ENCODE data around the gene PTGIS.

PTGIS gene

GRCh38 chr20:49543071-49543857, 24.7 kb downstream of the PTGIS start:
- H3K36me3 Mint-ChIP-seq (ENCODE audit: low read depth), result no peaks in the 10 kb centered on the region
- intact Hi-C loops (cut with micrococcal nuclease), result no loop called here
- no peak overlapping the region for H3K27ac Mint-ChIP-seq
- H3K4me3 Mint-ChIP-seq, result no peak overlapping the region
- H3K4me1 Mint-ChIP-seq (ENCODE audit: low read depth), result no peaks in the 10 kb centered on the region
- H3K9me3 Mint-ChIP-seq, result peaks cover 8% of the 10 kb centered on the region
- H3K27me3 Mint-ChIP-seq, result peaks cover 9% of the 10 kb centered on the region

GRCh38 chr20:49542514-49542991, 25.4 kb downstream of the PTGIS start:
- Mint-ChIP-seq H3K27ac (no peak overlapping the region), H3K27me3 (peaks cover 9% of the 10 kb centered on the region), H3K4me1 (ENCODE audit: low read depth) (no peaks in the 10 kb centered on the region), H3K4me3 (no peak overlapping the region), H3K9me3 (peaks cover 8% of the 10 kb centered on the region), H3K36me3 (ENCODE audit: low read depth) (no peaks in the 10 kb centered on the region)
- intact Hi-C loops (cut with micrococcal nuclease), result loop anchor here (1.0 kb wide), 1 partner anchor 67 kb away; no protein-coding TSS in a partner anchor

DNA sequence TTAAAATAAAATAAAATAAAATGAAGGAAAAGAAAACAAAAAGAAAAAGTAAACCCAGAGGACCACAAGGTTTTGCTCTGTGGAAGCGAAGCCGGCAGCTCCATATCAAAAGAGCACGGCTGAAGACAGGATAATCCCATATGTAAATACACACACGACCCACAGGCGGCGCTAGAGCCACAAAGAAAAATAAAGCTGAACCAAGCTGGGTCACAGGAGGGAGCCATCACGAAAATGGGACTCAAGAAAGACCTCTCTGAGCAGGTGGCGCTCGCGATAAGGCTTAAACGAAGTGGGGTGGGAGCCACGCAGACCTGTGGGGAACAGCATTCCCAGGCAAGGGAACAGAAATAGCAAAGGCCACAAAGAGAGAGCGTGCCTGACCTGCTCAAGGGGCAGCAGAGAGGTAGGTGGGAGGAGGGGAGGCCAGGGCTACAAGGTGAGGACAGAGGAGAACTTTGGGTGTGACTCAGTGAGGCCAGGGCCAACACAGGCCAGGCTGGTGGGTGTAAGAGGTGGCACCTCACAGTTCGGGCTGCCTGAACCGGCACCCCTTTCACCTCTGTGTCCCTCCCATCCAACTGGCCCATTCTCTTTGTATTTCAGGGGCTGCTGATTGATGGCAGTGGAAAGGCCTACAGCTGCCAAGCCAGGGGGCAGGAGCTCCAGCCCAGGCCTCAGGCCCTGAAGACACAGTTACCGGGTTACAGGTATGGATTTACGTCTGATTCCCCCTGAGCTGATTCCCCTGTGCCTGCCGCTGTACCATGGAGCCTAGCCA, 26.0 kb downstream of the PTGIS start:
- Mint-ChIP-seq H3K9me3 (peaks cover 8% of the 10 kb centered on the region), H3K27me3 (peaks cover 12% of the 10 kb centered on the region), H3K36me3 (ENCODE audit: low read depth) (no peaks in the 10 kb centered on the region), H3K27ac (no peak overlapping the region), H3K4me1 (ENCODE audit: low read depth) (no peaks in the 10 kb centered on the region), H3K4me3 (no peak overlapping the region)
- intact Hi-C loops (cut with micrococcal nuclease), result loop anchor here (1.0 to 2.0 kb wide), 2 partner anchors 67 to 305 kb away; no protein-coding TSS in a partner anchor

- Mint-ChIP-seq H3K27me3 (peaks cover 19% of the 10 kb centered on the region), H3K27ac (no peak overlapping the region), H3K4me3 (no peak overlapping the region), H3K9me3 (peaks cover 8% of the 10 kb centered on the region), H3K36me3 (ENCODE audit: low read depth) (no peaks in the 10 kb centered on the region), H3K4me1 (ENCODE audit: low read depth) (no peaks in the 10 kb centered on the region)
- intact Hi-C loops (cut with micrococcal nuclease), result loop anchor here (2.0 kb wide), 1 partner anchor 306 kb away; no protein-coding TSS in a partner anchor
Observed at GRCh38 chr20:49540687-49541435, 27.1 kb downstream of the PTGIS start.

GRCh38 chr20:49540232-49540620, 27.7 kb downstream of the PTGIS start:
- intact Hi-C loops (cut with micrococcal nuclease), result loop anchor here (2.0 kb wide), 1 partner anchor 307 kb away; no protein-coding TSS in a partner anchor
- Mint-ChIP-seq H3K4me1 (ENCODE audit: low read depth) (peaks cover 2% of the 10 kb centered on the region), H3K4me3 (no peak overlapping the region)

GRCh38 chr20:49539481-49540231, 28.3 kb downstream of the PTGIS start:
- H3K9me3 Mint-ChIP-seq, result no peaks in the 10 kb centered on the region
- H3K36me3 Mint-ChIP-seq (ENCODE audit: low read depth), result no peaks in the 10 kb centered on the region
- H3K4me3 Mint-ChIP-seq, result no peak overlapping the region
- H3K4me1 Mint-ChIP-seq (ENCODE audit: low read depth), result peaks cover 8% of the 10 kb centered on the region
- peaks cover 19% of the 10 kb centered on the region for H3K27me3 Mint-ChIP-seq
- intact Hi-C loops (cut with micrococcal nuclease), result loop anchor here (2.0 kb wide), 1 partner anchor 307 kb away; no protein-coding TSS in a partner anchor
- H3K27ac Mint-ChIP-seq, result no peak overlapping the region

More at GRCh38 chr20:49540232-49540620, 27.7 kb downstream of the PTGIS start:
- H3K36me3 Mint-ChIP-seq (ENCODE audit: low read depth), result no peaks in the 10 kb centered on the region
- H3K27ac Mint-ChIP-seq, result no peak overlapping the region
- peaks cover 3% of the 10 kb centered on the region for H3K9me3 Mint-ChIP-seq
- peaks cover 19% of the 10 kb centered on the region for H3K27me3 Mint-ChIP-seq

DNA sequence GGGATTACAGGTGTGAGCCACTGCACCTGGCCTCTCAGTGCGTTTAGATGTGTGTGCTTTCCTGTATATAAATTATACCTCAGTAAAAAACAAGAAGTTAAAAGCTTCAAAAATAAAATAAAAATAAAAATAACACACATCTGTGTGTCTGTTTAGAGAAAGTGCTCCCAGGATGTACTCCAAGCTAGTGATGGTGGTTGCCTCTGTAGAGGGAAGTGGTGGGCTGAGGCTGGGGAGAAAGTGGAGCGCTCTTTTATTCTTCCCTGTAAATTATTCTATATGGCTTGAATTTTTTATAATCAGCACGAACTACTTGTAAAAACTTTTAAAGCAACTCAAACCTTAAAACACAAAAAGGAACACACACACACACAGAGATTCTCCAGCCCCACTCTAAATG, 29.0 kb downstream of the PTGIS start:
- intact Hi-C loops (cut with micrococcal nuclease), result no loop called here
- peaks cover 12% of the 10 kb centered on the region for H3K4me1 Mint-ChIP-seq (ENCODE audit: low read depth)
- no peaks in the 10 kb centered on the region for H3K9me3 Mint-ChIP-seq
- H3K27me3 Mint-ChIP-seq, result peaks cover 19% of the 10 kb centered on the region
- H3K4me3 Mint-ChIP-seq, result no peak overlapping the region
- no peaks in the 10 kb centered on the region for H3K36me3 Mint-ChIP-seq (ENCODE audit: low read depth)
- H3K27ac Mint-ChIP-seq, result no peak overlapping the region

DNA sequence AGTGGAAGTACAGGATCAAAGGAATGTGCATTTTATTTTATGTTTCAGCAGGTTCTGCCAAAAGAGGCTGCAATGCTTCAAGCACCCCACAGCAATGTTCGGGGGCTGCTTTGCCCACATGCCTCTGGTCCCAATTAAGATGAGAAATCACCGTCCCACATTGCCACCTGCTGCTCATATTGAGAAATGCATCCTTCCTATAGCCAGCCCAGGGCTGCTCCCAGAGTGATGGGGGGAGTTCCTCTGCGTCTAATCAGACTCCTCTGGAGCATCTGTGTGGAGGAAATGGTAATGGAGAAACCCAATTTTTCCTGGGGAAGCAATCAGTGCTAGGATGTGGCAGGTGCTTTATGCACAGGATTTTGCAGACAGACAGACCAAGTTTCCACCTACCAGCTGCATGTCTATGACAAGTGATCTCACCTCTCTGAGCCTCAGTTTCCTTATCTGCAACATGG, 33.7 kb downstream of the PTGIS start:
- Mint-ChIP-seq H3K4me1 (ENCODE audit: low read depth) (peaks cover 12% of the 10 kb centered on the region), H3K36me3 (ENCODE audit: low read depth) (no peaks in the 10 kb centered on the region), H3K27me3 (peaks cover 22% of the 10 kb centered on the region), H3K4me3 (no peak overlapping the region), H3K27ac (no peak overlapping the region), H3K9me3 (no peaks in the 10 kb centered on the region)
- intact Hi-C loops (cut with micrococcal nuclease), result loop anchor here (1.0 kb wide), 1 partner anchor 200 kb away; no protein-coding TSS in a partner anchor

DNA sequence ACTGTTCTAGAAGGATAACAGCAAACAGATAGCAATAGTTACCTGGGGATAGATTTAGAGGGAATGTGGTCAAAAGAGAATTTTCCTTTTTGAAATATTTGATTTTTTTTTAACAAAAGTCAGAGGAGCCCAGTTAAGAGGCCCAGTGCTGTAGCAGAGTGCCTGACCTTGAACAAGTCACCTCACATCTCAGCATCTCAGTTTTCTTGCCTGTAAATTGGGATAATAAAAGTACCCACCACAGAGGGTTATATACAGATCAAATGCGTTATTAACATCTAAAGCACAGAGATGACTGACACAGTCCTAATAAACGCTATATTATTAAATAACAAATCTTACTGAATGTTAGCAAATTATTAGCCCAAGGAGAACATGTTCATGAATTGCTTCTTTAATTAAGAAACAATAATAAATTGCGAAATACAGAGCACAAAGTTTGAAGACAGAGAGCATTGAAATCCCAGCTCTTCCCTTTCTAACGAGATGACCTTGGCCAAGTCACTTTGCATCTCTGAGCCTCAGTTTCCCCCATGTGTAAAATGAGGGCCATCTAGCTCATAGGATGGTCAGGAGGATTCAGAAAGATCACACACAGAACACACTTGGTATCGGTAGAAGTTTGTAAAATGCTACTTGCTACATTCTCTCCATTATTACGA, 35.5 kb downstream of the PTGIS start:
- Mint-ChIP-seq H3K4me3 (no peak overlapping the region), H3K9me3 (no peaks in the 10 kb centered on the region), H3K27ac (no peak overlapping the region), H3K36me3 (ENCODE audit: low read depth) (no peaks in the 10 kb centered on the region), H3K4me1 (ENCODE audit: low read depth) (peaks cover 12% of the 10 kb centered on the region), H3K27me3 (peaks cover 22% of the 10 kb centered on the region)
- intact Hi-C loops (cut with micrococcal nuclease), result no loop called here

GRCh38 chr20:49529470-49529869, 38.5 kb downstream of the PTGIS start:
- no peak overlapping the region for H3K27ac Mint-ChIP-seq
- no peaks in the 10 kb centered on the region for H3K36me3 Mint-ChIP-seq (ENCODE audit: low read depth)
- peaks cover 15% of the 10 kb centered on the region for H3K27me3 Mint-ChIP-seq
- H3K9me3 Mint-ChIP-seq, result peaks cover 6% of the 10 kb centered on the region
- no peak overlapping the region for H3K4me3 Mint-ChIP-seq
- intact Hi-C loops (cut with micrococcal nuclease), result no loop called here
- H3K4me1 Mint-ChIP-seq (ENCODE audit: low read depth), result peaks cover 2% of the 10 kb centered on the region

- Mint-ChIP-seq H3K36me3 (ENCODE audit: low read depth) (no peaks in the 10 kb centered on the region), H3K4me1 (ENCODE audit: low read depth) (no peaks in the 10 kb centered on the region), H3K27me3 (peaks cover 24% of the 10 kb centered on the region), H3K4me3 (no peak overlapping the region), H3K9me3 (peaks cover 6% of the 10 kb centered on the region), H3K27ac (no peak overlapping the region)
- intact Hi-C loops (cut with micrococcal nuclease), result no loop called here
Observed at GRCh38 chr20:49526568-49526967, 41.4 kb downstream of the PTGIS start.

- Mint-ChIP-seq H3K27me3 (peaks cover 21% of the 10 kb centered on the region), H3K4me1 (ENCODE audit: low read depth) (no peaks in the 10 kb centered on the region), H3K27ac (no peak overlapping the region), H3K9me3 (peaks cover 6% of the 10 kb centered on the region), H3K4me3 (no peak overlapping the region), H3K36me3 (ENCODE audit: low read depth) (no peaks in the 10 kb centered on the region)
- intact Hi-C loops (cut with micrococcal nuclease), result no loop called here
Observed at GRCh38 chr20:49526056-49526455, 41.9 kb downstream of the PTGIS start.
